Gastroesophageal sphincter (tissue), 4 donors: ENCODE data around the gene SLC22A15. TPM values are rescaled to one million over a fixed set of nuclear protein-coding genes. Genes with fewer than 3 reads are reported as not detected.
"Not testable (repeated sequence)": the region's sequence is repeated elsewhere in the genome, so short reads cannot be mapped to it uniquely, and the experiment has no call there.

Source experiments
- ATAC-seq: fragments of 150-250 bp; one replicate; pipeline ENCODE4 v1.9.1; 2016; ENCODE audit warnings: mild to moderate bottlenecking, moderate library complexity
- H3K27ac ChIP-seq, 4 donors: fragments of 200-600 bp; sonication (generic) in 3 of 4; 1 replicate in 3 of 4; 2 replicates in 1 of 4; pipeline ENCODE4 v1.5.1; 2016 to 2019
- H3K27me3 ChIP-seq: fragments of 200-600 bp; sonication (generic); one replicate; pipeline ENCODE4 v1.5.1; 2019
- H3K36me3 ChIP-seq, 2 donors: fragments of 200-600 bp; sonication (generic); one replicate each; pipeline ENCODE4 v1.5.1; 2019; ENCODE audit warnings: control low read depth in 1 of 2
- H3K4me1 ChIP-seq, 3 donors: fragments of 200-600 bp; sonication (generic); 1 replicate in 2 of 3; 2 replicates in 1 of 3; pipeline ENCODE4 v1.5.1; 2016 to 2019; ENCODE audit warnings: control low read depth in 2 of 3
- H3K4me3 ChIP-seq, 2 donors: fragments of 200-600 bp; sonication (generic); one replicate each; pipeline ENCODE4 v1.5.1; 2019; ENCODE audit warnings: mild to moderate bottlenecking in 1 of 2, moderate library complexity in 1 of 2
- H3K9me3 ChIP-seq, 3 donors: fragments of 200-600 bp; sonication (generic); one replicate each; pipeline ENCODE4 v1.5.1; 2017 to 2019; ENCODE audit warnings: control low read depth in 2 of 3
- CTCF ChIP-seq, 4 experiments: fragments of 200-600 bp in 2 of 4; fragments of 450-650 bp in 2 of 4; sonication (generic) in 1 of 4; IDR thresholded peaks; one replicate each; pipeline ENCODE4 v1.5.1; 2017 to 2019; ENCODE audit warnings: antibody characterized with exemption in 4 of 4, mild to moderate bottlenecking in 2 of 4, moderate library complexity in 2 of 4
- EP300 ChIP-seq: sonication (generic); formaldehyde crosslinking; IDR thresholded peaks from one replicate; pipeline ENCODE4 v1.6.1; 2017; ENCODE audit warnings: antibody characterized with exemption, mild to moderate bottlenecking
- POLR2A ChIP-seq, 2 donors: fragments of 450-650 bp; IDR thresholded peaks; one replicate each; pipeline ENCODE4 v1.6.1; 2017; ENCODE audit warnings: antibody characterized with exemption in 2 of 2, mild to moderate bottlenecking in 2 of 2, moderate library complexity in 1 of 2
- POLR2AphosphoS5 ChIP-seq: sonication (generic); formaldehyde crosslinking; IDR thresholded peaks from one replicate; pipeline ENCODE4 v1.6.1; 2017; ENCODE audit warnings: antibody characterized with exemption
- WGBS, 2 donors: methylation state at CpG; one replicate each; pipeline ENCODE4 v1.1.5; 2018; ENCODE audit warnings: low coverage in 1 of 2; 5-methylcytosine and 5-hydroxymethylcytosine counted together
- total RNA-seq, 4 donors: library from RNA; depleted of rRNA; stranded (reverse); fragments of >200 nt; gene quantifications; one replicate each; pipeline ENCODE4 v1.1.0, GENCODE V29; 2016

SLC22A15 gene
- total RNA-seq, 4 donors from 2014 or later = 2.3 to 6.5 (median 4.1) TPM

- WGBS, 2 donors = 70 to 74% methylated on average over 3 to 4 of the region's 4 CpGs
- no peak overlapping the region for H3K4me3 ChIP-seq
- H3K27me3 ChIP-seq = no peaks in the 10 kb centered on the region
- ATAC-seq = no peak
- no peak for TF ChIP-seq POLR2AphosphoS5
- TF ChIP-seq EP300 = no peak
- TF ChIP-seq CTCF (IDR thresholded peaks at IDR 0.05) = no peak
- no peak for TF ChIP-seq POLR2A (IDR thresholded peaks at IDR 0.05)
- no peaks in the 10 kb centered on the region for H3K4me1 ChIP-seq
- no peaks in the 10 kb centered on the region for H3K9me3 ChIP-seq
- H3K36me3 ChIP-seq = peaks cover 0 to 45% of the 10 kb centered on the region in 2 donors
- no peak overlapping the region for H3K27ac ChIP-seq
These were observed 59.9 kb downstream of the SLC22A15 start for GRCh38 chr1:116036255-116036654.

- Histone ChIP-seq H3K9me3 (no peaks in the 10 kb centered on the region), H3K27me3 (no peaks in the 10 kb centered on the region), H3K36me3 (peaks cover 0 to 30% of the 10 kb centered on the region in 2 donors), H3K27ac (no peak overlapping the region), H3K4me3 (no peak overlapping the region), H3K4me1 (no peaks in the 10 kb centered on the region)
- TF ChIP-seq CTCF (IDR thresholded peaks at IDR 0.05) (no peak), EP300 (no peak), POLR2A (IDR thresholded peaks at IDR 0.05) (no peak), POLR2AphosphoS5 (no peak)
- ATAC-seq = no peak
- 50 to 73% methylated on average over 1 of the region's 2 CpGs for WGBS, 2 donors
These were observed 62.4 kb downstream of the SLC22A15 start for GRCh38 chr1:116038679-116039078.

- peaks cover 0 to 5% of the 10 kb centered on the region in 2 donors for H3K36me3 ChIP-seq
- H3K4me1 ChIP-seq = no peaks in the 10 kb centered on the region
- no peaks in the 10 kb centered on the region for H3K9me3 ChIP-seq
- ATAC-seq = no peak
- H3K27me3 ChIP-seq = no peaks in the 10 kb centered on the region
- TF ChIP-seq POLR2A (IDR thresholded peaks at IDR 0.05) = no peak
- TF ChIP-seq POLR2AphosphoS5 = no peak
- no peak for TF ChIP-seq CTCF (IDR thresholded peaks at IDR 0.05)
- TF ChIP-seq EP300 = no peak
- no peak overlapping the region for H3K27ac ChIP-seq
- WGBS, 2 donors = 93 to 96% methylated on average over 4 of the region's 4 CpGs
- H3K4me3 ChIP-seq = no peak overlapping the region
These were observed 67.8 kb downstream of the SLC22A15 start for GRCh38 chr1:116044071-116044470.

- not testable (repeated sequence) for H3K9me3 ChIP-seq, H3K4me3 ChIP-seq, ATAC-seq, H3K4me1 ChIP-seq, H3K27ac ChIP-seq, H3K27me3 ChIP-seq, H3K36me3 ChIP-seq
- WGBS, 2 donors = no CpG with 5 or more reads among the region's 8 CpGs
These were observed 70.6 kb downstream of the SLC22A15 start for GRCh38 chr1:116046933-116047332.

- not testable (repeated sequence) for H3K27me3 ChIP-seq, H3K9me3 ChIP-seq, H3K4me1 ChIP-seq, H3K36me3 ChIP-seq, ATAC-seq, H3K27ac ChIP-seq, H3K4me3 ChIP-seq
- 97 to 100% methylated on average over 1 to 6 of the region's 16 CpGs for WGBS, 2 donors
These were observed 75.6 kb downstream of the SLC22A15 start for GRCh38 chr1:116051896-116052295.

- WGBS, 2 donors = 63 to 64% methylated on average over 1 of the region's 1 CpG
- ATAC-seq = no peak
- peaks cover 0 to 3% of the 10 kb centered on the region in 2 donors for H3K36me3 ChIP-seq
- H3K27ac ChIP-seq = no peak overlapping the region
- H3K9me3 ChIP-seq = peaks cover 0 to 16% (median 0%) of the 10 kb centered on the region in 3 donors
- TF ChIP-seq POLR2A (IDR thresholded peaks at IDR 0.05) = no peak
- TF ChIP-seq CTCF (IDR thresholded peaks at IDR 0.05) = no peak
- no peak for TF ChIP-seq EP300
- no peak for TF ChIP-seq POLR2AphosphoS5
- H3K4me3 ChIP-seq = no peak overlapping the region
- H3K4me1 ChIP-seq = no peaks in the 10 kb centered on the region
- no peaks in the 10 kb centered on the region for H3K27me3 ChIP-seq
These were observed 85.9 kb downstream of the SLC22A15 start for GRCh38 chr1:116062201-116062600.
